ENCODE results near the gene UPF1. TPM values are rescaled to one million over a fixed set of nuclear protein-coding genes. Genes with fewer than 3 reads are reported as not detected.
A peak's percentile ranks its signal among the peaks of the same experiment; 100 is the strongest.

UPF1 gene
- 100 to 1,000 TPM in 3 of 4 donors, 10 to 100 TPM in 1; 63.9 to 157 (median 127) TPM for total RNA-seq

DNA sequence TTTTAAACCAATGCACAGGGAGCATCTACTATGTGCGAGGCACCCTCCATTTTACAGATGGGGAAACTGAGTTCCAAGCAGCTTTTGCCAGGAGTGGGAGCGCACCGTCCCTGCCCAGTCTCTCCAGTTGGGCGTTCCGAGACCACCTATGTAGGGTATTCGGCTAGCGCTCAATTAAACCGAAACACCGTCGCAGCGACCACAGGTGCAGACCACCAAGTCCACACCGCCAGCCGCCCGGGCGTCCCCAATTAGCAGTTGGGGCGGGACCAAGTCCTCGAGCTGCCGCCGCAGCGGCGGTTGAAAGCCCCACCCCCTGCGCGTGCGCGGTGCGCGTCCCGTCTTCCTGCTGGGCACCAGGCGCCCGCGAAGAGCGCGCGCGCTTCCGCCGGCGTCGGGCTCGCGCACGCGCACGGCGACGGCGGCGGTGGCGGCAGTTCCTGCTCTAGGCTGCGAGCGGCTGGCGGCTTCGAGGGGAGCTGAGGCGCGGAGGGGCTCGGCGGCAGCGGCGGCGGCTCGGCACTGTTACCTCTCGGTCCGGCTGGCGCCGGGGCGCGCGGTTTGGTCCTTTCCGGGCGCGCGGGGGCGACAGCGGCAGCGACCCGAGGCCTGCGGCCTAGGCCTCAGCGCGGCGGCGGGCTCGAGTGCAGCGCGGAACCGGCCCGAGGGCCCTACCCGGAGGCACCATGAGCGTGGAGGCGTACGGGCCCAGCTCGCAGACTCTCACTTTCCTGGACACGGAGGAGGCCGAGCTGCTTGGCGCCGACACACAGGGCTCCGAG, at the start of gene UPF1:
TSS of gene UPF1 (plus strand) at position 436 of the 782 bp plus-strand sequence. CDS start at position 687, 251 bp downstream.
- peaks cover 0 to 7% (median 0%) of the 10 kb centered on the region in 3 donors for H3K36me3 ChIP-seq
- peak; percentile 50 to 83 for TF ChIP-seq POLR2A (IDR thresholded peaks at IDR 0.05)
- TF ChIP-seq, protein P1, sequence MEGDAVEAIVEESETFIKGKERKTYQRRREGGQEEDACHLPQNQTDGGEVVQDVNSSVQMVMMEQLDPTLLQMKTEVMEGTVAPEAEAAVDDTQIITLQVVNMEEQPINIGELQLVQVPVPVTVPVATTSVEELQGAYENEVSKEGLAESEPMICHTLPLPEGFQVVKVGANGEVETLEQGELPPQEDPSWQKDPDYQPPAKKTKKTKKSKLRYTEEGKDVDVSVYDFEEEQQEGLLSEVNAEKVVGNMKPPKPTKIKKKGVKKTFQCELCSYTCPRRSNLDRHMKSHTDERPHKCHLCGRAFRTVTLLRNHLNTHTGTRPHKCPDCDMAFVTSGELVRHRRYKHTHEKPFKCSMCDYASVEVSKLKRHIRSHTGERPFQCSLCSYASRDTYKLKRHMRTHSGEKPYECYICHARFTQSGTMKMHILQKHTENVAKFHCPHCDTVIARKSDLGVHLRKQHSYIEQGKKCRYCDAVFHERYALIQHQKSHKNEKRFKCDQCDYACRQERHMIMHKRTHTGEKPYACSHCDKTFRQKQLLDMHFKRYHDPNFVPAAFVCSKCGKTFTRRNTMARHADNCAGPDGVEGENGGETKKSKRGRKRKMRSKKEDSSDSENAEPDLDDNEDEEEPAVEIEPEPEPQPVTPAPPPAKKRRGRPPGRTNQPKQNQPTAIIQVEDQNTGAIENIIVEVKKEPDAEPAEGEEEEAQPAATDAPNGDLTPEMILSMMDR (IDR thresholded peaks at IDR 0.05): peak in 3 of 6 experiments; percentile 31 to 43 (median 31)
- peak; percentile 86 to 97 (median 96) for DNase-seq
- peak within 1 kb of the TSS; percentile 91 to 95 (median 94) for H3K27ac ChIP-seq
- H3K27me3 ChIP-seq: no peaks in the 10 kb centered on the region
- H3K9me3 ChIP-seq: peaks cover 0 to 7% (median 0%) of the 10 kb centered on the region in 4 donors
- peaks cover 0 to 38% (median 5%) of the 10 kb centered on the region in 4 donors for H3K4me1 ChIP-seq
- H3K4me3 ChIP-seq: peak within 1 kb of the TSS; percentile 86 to 97 (median 95)

DNA sequence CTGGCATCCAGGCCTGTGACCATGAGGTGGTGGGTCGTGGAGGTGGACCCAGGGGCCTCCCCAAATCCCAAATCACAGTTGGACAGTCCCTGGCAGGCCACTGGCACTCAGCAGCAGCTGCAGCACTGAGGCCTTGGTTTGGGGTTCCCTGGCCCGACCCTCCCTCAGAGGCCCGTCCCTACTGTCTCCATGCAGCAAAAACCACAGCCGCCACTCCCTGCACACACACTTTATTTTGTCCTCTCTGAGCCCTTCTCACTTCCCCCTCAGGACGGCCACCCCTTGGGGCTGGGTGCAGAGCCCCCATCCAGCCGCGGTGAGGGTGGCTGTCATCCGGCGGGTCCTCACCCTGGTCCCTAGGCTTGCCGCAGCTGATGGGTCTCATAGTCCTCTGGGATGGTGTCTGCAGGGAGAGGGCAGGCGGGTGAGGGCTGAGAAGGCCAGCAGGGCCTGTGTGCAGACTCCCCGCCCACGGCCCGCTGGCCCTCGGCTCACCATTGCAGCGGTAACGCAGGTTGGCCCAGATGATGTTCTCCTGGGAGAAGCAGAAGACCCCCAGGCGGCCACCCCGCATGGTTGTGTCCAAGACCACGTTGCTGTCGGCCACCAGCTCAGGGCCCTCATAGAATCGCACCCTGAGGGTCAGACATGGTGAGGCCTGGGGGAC, 49.1 kb upstream of the UPF1 start:
- H3K27me3 ChIP-seq: peaks cover 0 to 9% of the 10 kb centered on the region in 2 donors
- no peak overlapping the region for H3K4me3 ChIP-seq
- DNase-seq: no peak
- no peak overlapping the region for H3K27ac ChIP-seq
- H3K36me3 ChIP-seq: no peaks in the 10 kb centered on the region
- H3K9me3 ChIP-seq: peaks cover 0 to 3% (median 0%) of the 10 kb centered on the region in 4 donors
- TF ChIP-seq, protein P1 (IDR thresholded peaks at IDR 0.05): no peak
- no peak for TF ChIP-seq POLR2A (IDR thresholded peaks at IDR 0.05)
- H3K4me1 ChIP-seq: peaks cover 0 to 21% (median 6%) of the 10 kb centered on the region in 4 donors

DNA sequence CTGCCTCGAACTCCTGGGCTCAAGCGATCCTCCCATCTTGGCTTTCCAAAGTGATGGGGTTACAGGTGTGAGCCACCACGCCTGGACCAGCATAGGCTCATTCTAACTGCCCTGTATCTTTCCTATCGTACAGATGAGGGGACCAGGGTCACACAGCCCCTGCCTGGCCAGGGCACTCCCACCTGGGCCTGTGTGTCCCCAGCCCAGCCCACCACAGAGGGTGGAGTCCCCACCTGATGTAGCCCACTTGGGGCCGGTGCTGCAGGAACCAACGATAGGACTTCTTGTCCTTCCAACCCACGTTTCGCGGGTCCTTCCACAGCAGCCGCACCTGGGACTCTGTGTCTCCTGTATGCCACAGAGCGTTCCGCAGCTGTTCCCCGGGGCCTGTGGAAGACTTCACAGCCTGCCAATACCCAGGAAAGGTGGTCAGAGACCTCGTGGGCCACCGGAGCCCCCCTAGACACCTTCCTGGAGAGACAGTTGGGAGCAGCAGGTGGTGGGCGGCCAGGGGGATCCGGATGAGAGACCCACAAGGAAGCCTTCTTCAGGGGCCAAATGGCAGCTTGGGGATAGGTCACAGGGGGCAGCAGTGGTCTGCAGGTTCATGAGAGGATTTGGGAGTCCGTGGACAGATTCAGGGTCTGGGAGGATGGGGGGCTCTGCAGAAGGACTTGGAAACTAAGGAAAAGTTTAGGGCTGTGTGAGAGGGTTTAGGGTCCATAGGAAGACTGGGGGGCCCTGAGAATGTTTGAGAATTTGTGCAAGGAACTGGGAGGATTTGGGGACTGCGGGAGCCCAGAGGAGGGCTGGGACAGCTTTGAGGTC, 47.6 kb upstream of the UPF1 start:
- H3K9me3 ChIP-seq: peaks cover 0 to 3% (median 0%) of the 10 kb centered on the region in 4 donors
- no peak for TF ChIP-seq POLR2A (IDR thresholded peaks at IDR 0.05)
- TF ChIP-seq, protein P1 (IDR thresholded peaks at IDR 0.05): no peak
- H3K4me1 ChIP-seq: peaks cover 0 to 33% (median 14%) of the 10 kb centered on the region in 4 donors
- no peak overlapping the region for H3K27ac ChIP-seq
- no peak for DNase-seq
- no peak overlapping the region for H3K4me3 ChIP-seq
- peaks cover 0 to 24% of the 10 kb centered on the region in 2 donors for H3K27me3 ChIP-seq
- H3K36me3 ChIP-seq: no peaks in the 10 kb centered on the region

DNA sequence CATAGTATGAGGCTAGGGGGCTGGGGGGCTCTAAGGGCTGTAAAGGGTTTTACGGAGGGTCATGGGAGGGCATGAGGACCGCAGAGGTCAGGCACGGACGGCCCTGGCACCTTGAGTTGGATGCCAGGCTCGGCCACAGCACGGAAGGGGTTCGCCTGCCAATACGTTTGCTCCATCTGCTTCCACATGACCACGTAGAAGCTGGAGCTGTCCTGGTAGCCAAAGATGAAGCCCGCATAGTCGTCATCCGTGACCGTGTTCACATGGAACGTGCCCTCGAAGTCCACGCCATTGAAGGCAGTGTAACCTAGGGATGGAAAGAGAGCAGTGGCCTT, 47.0 kb upstream of the UPF1 start:
- H3K27me3 ChIP-seq: peaks cover 0 to 30% of the 10 kb centered on the region in 2 donors
- TF ChIP-seq, protein P1 (IDR thresholded peaks at IDR 0.05): no peak
- no peak for TF ChIP-seq POLR2A (IDR thresholded peaks at IDR 0.05)
- peaks cover 0 to 39% (median 20%) of the 10 kb centered on the region in 4 donors for H3K4me1 ChIP-seq
- no peaks in the 10 kb centered on the region for H3K36me3 ChIP-seq
- no peak overlapping the region for H3K27ac ChIP-seq
- no peak for DNase-seq
- H3K4me3 ChIP-seq: no peak overlapping the region
- H3K9me3 ChIP-seq: peaks cover 0 to 3% (median 0%) of the 10 kb centered on the region in 4 donors

Data from Peyer's patch (tissue), 4 donors.